ENCODE measurements around the gene MICA.

DNA sequence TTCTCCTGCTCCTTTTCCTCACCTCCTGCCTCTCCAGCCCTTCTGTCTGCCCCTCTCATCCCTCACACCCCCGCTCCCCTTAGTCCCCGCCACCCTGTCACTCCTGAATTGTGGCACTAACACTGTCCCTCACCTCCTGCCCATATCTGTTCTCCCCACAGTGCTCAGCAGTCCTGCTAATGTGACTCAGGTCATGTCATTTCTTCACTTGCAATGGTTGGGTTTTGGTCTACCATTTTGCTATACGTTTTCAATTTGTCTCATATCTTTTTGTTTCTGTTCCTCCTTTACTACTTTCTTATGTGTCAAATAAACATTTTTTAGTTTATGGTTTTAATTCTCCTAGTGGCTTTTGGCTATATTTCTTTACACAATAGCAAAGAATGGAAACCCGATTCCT is 45.1 kb upstream of the MICA start:
- TF ChIP-seq BCL6 (CRISPR knock-in tag; IDR thresholded peaks at IDR 0.05) (no peak), NFRKB (IDR thresholded peaks at IDR 0.05; ENCODE audit: low read depth) (no peak), ZNF699 (CRISPR knock-in tag; IDR thresholded peaks at IDR 0.05; ENCODE audit: insufficient replicate concordance) (no peak), ZSCAN29 (IDR thresholded peaks at IDR 0.05) (no peak)
- TF ChIP-seq, protein P1, sequence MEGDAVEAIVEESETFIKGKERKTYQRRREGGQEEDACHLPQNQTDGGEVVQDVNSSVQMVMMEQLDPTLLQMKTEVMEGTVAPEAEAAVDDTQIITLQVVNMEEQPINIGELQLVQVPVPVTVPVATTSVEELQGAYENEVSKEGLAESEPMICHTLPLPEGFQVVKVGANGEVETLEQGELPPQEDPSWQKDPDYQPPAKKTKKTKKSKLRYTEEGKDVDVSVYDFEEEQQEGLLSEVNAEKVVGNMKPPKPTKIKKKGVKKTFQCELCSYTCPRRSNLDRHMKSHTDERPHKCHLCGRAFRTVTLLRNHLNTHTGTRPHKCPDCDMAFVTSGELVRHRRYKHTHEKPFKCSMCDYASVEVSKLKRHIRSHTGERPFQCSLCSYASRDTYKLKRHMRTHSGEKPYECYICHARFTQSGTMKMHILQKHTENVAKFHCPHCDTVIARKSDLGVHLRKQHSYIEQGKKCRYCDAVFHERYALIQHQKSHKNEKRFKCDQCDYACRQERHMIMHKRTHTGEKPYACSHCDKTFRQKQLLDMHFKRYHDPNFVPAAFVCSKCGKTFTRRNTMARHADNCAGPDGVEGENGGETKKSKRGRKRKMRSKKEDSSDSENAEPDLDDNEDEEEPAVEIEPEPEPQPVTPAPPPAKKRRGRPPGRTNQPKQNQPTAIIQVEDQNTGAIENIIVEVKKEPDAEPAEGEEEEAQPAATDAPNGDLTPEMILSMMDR (IDR thresholded peaks at IDR 0.05 in 2 of 3, conservative IDR thresholded peaks at IDR 0.05 in 1 of 3; ENCODE audit: insufficient read depth in 2 of 3, low read depth in 1 of 3, low read length in 3 of 3): no peak
